GM21381 (cell line): ENCODE data around the gene KCNIP4.

ENCODE experiments used
- ATAC-seq: cut with Tn5 transposase; IDR thresholded peaks from one replicate; pipeline ENCODE4 v1.9.1; 2021; ENCODE audit warnings: mild to moderate bottlenecking, moderate library complexity; ENCODE audit not compliant: unreplicated experiment

Gene KCNIP4

DNA sequence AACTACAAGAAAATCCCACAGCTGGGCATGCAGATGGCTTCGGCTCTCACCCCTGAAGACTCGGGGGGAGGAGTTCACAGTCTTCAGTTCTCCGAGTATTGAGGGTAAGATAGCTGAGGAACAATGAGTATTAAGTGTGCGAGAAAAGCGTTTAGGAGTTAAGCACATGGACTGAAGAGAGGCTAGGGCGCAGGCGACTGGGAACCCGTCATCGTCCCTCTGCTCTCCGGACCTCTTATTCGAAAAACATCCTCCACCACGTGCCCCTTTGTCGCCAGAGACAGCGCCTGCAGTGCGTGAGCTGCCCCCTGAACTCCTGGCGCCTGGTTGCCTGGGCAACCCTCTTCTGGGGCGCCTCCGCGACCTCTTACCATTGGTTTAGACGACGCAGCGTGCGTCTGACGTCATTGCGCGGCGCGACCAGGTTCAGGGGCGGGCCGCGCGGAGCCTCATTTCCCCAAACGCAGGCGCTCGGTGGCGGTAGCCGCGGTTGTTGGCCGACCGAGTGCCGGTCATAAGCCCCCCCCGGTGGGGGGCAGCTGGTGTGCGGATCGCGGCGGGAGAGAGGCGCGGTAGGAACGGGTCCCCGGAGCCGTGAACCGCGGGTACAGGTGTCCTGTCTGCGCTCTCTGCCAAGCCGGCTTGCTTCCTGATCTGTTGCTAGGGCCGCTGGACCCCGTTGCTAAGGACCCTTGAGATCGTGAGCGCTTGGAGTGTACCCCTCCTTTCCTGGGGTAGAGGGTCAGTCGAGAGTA, 1248.4 kb downstream of the KCNIP4 start, which contains the start of gene PACRGL:
TSS of gene PACRGL (plus strand) at position 452 of the 755 bp plus-strand sequence. CDS start 4,024 bp downstream, outside the sequence.
- ATAC-seq = peak; percentile 100

DNA sequence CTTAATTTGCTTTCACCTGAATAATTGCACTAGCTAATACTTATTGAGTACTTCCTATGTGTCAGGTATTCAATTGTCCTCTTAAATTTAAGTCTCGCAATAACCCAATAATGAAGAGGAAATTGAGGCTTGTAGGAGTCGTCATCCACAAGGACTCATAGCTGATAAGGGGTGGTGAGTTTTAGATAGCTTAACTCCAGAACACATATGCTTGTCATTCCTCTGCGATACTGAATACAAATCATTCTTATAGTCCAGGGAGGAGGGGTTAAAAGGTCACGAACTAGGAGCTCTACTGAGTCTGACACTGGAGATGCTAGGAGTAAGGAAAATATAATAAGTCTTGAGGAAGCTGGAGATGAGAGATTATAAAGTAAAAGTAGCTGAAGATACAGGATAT, 1249.8 kb downstream of the KCNIP4 start:
- ATAC-seq = no peak

DNA sequence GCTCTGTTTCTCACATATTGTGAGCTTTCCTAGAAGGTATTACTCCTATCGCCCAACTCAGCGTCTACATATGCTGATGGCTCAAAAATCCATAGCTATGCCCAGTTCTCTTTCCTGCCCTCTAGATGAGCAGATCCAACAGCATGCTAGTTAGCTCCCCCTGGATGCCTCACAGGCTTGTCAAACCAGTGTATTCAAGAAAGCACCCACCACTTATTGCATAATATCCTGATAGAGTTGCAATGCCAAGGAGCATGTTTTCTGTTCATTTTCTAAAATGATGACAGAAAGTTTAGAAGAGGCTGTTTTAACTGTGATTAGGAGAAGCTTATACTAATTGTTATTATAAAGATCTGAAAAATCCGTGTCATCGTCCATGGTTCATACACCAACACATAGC, 1250.2 kb downstream of the KCNIP4 start:
- ATAC-seq = no peak

DNA sequence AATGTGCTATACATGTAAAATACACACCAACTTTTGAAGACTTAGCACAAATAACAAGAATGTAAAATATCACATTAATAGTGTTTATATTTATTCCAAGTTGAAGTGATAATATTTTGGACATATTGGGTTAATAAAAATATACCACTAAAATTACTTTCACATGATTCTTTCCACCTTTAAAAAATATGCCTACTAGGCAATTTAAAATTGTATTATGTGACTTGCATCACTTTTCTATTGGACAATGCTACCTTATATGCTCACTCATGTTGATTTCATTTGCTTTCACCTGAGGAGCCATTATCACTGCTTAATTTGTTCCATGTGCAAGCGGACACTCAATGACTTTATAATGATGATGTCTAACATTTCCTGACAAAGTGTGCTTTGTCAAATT, 1251.8 kb downstream of the KCNIP4 start:
- ATAC-seq = no peak

DNA sequence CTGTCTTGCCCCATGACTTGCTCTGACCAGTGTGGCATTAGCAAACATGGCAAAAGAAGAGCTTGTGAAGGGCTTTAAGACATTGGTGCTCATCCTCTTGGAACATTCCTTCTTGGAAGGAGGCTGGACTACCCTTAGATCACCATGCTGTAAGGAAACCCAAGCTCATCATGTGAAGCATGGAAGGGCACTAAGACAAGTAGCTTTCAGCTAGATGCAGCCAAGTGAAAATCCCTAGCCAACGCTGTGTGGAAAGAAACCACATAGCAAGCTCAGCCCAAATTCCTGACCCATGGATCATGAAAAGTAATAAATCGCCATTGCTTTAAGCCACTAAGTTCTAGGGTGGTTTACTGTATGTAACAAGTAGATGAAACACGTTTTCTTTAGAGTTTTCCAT, 1260.7 kb downstream of the KCNIP4 start:
- no peak for ATAC-seq

DNA sequence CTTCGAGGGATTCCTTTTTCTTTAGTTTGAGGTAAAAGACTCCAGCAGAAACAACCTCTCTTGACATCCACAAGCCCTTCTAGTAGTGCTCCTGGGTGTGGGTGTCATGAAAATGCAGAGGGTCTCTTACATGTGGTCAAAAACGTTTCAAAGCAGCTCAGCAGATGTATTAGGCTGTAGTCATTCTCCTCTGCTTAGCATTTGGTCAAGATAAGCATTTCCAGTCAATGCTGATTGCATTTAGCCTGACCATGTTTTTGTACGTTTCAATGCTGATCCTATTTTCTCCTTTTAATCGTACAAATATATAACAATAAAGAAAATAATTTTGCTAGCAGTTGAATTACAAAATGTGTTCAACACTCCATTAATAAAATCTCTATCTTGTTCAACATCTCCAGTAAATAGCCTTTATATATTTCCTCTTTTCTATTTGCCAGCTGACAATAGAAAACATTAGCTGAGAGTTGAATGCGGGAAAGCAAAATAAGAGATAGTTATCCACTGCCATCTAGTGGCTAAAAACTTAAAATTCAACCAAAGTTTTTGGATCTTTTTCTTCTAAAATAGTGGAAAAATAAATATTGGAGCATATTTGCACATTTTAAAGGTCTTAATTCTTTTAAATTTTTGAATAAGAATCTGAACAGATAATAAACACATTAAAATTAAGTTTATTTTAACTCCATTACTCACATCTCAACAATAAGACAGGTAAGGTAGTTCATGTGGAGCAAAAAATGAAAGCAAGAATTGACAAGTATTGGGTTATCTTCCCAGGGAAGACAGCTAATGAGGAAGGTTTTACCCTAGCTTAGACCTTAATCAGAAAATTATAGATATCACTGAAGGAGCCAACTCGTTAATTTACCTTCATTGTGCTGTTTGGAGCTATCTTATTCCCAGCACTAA, 1263.5 kb downstream of the KCNIP4 start:
- no peak for ATAC-seq

DNA sequence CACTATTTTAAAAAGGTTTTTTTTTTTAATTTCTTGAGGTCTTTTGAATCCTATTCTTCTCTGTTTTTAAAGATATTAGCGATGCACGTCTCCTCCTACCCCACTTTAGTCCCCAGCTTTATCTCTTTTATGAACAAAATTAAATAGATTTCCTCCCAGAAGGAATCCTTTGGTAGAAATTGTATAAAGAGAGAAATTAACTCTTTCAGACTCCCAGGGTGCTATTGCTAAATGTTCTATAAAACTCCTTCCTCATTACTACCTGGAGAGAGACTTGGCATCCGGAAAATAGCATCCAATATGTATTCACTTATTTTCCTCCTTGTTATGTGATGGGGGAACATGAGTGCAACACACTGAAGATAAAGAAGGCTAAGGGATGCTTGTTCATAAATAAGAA, 1264.8 kb downstream of the KCNIP4 start:
- ATAC-seq = no peak

DNA sequence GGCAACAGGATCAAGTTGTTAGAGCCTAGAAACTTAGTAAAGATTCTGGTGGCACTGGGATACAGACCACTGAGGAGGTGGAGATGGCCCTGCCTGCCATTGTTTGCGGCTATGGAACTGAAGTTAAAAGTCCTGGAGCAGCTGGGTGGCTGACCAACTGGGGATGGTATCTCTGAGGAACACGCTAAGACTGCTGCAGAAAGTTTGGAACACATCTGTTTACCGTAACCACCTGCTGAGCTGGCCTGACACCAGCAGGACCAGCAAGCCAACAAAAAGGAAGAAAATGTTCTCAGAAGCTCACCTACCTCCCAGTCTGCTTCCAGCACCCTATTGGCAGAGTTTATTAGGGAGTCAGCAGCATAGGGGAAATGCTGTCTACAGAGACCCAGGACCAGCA, 1265.7 kb downstream of the KCNIP4 start:
- no peak for ATAC-seq

DNA sequence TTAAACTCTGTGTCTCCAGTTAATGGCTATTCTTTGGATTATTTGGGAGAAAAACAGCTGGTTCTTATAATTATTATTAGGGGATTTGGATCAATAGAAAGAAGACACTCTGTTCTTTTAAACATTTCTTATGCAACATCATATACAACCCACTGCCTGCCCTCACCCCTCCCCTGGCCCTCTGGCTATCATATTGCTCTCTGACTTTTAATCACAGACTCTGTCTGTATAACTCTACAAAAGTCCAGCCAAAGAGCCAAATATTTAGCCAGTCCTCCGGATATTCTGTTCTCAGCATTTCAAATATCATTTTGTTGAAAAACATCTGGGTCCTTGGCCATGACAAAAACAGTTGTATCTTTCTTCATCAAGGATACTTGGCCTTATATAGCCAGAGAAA, 1267.3 kb downstream of the KCNIP4 start:
- ATAC-seq = no peak

DNA sequence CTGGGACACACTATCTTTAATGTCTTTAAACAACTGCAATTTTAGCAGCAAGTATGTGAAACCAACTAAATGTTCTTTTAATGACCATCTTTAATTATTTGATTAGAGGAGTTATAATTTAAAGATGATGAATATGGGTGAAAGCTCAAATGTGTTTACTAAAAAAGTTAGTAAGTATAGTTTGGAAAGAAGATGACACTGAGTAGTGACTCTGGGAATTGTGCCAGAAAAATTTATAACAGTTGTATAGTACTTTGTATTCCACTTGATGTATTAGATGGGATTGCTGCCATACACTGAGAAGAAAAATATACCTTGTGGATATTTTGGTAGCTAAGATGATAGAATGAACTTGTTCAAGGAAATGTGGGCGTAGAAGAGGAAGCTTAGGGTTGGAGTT, 1267.8 kb downstream of the KCNIP4 start:
- ATAC-seq = no peak

DNA sequence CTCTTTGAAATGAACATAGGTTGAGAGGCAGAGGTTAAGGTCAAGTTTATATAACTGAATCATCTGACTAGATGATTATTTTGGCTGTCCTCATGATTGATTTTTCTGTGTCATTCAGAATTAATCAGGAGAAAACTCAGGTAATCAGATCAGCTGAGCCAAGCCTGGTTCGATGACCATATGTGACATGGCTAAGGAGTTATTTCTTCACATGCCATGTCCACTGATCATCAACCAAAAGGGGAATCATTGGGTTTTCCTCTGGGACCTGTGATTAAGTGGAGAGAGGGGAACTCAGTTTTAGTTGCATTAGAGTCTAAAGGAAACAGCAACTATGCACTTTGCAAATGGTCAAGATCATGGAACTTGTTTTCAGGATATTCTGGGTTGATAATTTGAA, 1268.6 kb downstream of the KCNIP4 start:
- ATAC-seq = no peak
